HG02623 (cell line): Measurements from ENCODE around the gene TOPBP1.

ENCODE experiments used
- ATAC-seq: cut with Tn5 transposase; IDR thresholded peaks from one replicate; pipeline ENCODE4 v1.9.1; 2021; ENCODE audit warnings: moderate library complexity; ENCODE audit not compliant: unreplicated experiment

The TOPBP1 gene

DNA sequence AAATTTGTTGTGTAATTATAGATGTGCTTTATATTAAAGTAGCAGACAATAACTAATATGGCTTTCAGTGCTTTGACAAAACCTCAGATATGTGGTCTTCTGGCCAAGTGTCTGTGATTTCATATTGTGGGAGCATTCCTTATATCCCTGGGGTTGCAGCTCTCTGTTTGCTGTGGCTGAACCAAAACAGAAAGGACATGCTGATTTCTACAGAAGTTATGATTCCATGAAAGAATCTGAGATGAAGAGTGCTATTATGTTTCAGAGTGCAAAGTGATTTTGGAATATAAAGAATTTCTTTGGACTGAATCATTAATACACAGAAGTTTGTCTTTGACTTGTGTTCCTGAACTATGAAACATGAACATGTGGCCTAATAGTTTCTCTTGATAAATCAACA, 51.7 kb downstream of the TOPBP1 start:
- no peak for ATAC-seq

DNA sequence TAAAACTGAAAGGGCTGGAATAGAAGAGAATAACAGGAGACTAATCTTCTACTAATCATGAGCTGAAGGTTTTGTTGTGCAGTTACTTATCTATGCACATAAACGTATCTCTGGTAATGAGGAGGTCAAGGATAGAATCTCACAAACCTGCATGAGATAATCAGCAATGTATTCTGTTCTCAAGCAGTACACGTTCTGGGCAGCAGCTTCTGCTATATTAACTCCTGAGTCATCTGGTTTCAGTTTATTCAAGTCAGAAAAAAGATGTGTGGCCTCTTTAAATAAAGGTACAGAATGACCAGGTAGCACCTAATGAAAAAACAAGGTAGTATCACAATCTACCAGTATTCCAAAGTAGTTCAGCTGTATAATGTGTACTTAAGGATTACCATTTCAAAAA, 53.4 kb downstream of the TOPBP1 start:
- no peak for ATAC-seq

DNA sequence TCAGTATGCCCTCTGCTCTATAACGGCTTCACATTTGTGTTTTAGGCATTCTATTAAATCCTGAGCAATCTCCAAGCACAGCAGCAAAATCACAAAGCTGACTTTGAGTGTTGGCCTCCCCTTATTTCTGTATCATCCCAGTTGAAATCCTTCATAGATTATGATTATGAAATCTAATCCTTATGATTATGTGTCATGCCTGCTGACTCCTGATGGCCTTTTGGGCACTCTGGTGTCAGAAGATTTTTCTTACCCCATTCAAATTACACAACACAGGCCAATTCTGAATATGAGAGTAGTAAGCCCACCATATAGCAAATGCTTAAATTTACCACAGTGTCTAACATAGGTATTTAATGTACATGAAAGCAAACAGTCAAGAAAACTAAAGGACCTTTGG, 53.9 kb downstream of the TOPBP1 start:
- no peak for ATAC-seq

DNA sequence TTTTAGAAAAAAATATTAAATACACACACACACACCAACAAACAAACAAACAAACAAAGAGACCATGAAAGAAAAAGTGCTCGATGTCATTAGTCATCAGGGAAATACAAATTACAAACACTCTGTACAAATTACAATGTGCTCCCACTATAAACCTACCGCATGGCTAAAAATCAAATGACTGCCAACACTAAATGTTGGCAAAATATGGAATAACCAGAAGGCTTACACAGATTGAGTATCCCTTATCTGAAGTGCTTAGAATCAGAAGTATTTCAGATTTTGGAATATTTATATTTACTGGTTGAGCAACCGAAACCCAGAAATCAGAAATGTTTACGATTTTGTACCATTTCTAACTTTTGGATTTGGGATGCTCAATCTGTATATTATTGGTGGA, 54.8 kb downstream of the TOPBP1 start:
- ATAC-seq: no peak

DNA sequence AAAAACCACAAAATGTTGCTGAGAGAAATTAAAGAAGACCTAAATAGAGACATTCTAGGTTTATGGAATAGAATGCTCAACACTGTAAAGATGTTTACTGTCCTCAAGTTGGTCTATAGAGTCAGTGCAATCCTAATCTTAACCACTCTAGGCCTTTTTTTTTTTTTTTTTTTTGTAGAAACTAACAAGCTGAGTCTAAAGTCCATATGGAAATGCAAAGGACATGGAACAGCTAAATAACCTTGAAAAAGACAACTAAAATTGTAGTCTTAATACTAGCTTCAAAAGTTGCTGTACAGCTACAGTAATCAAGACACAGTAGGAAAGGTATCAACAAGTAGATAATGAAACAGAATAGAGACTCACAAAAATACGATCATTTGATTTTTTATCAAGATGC, 55.4 kb downstream of the TOPBP1 start:
- ATAC-seq: no peak

DNA sequence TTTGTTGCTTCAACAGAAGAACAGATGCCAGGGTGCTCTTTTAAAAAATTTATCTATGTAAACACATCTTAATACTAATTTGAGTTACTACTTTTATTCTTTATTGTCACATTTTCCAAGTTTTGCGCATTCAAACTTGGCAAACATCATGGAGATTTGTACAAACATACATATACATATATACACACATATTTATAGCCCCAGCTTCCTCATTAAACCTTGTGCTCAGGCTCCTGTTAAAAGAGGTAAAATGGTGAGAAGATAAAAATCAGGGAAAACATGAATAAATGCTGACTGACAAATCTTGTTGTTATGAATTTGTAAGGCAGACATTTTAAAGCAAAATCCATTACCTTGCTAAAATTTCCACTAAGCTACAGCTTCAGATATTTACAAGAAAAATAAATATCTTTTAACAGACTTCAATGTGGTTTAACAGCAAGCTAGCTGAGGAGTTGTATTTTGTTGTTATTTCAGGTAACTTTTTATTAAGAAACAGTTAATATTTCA, 61.1 kb downstream of the TOPBP1 start:
- ATAC-seq: no peak

DNA sequence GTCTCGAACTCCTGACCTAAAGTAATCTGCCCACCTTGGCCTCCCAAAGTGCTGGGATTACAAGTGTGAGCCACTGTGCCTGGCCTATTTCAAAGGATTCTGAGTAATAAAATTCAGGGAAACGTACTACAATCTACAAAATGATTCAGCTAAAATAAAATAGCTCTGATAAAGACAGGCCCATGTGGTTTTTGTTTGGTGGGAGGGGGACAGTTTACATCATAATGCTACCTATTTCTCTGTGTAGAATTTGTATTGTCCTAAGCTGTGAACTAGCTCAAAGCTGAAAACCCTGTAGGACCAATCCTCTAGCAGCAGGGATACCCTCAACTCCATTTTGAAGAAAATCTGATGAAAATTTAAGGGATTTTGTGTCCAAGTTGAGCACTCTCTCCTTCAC, 62.5 kb downstream of the TOPBP1 start:
- no peak for ATAC-seq

DNA sequence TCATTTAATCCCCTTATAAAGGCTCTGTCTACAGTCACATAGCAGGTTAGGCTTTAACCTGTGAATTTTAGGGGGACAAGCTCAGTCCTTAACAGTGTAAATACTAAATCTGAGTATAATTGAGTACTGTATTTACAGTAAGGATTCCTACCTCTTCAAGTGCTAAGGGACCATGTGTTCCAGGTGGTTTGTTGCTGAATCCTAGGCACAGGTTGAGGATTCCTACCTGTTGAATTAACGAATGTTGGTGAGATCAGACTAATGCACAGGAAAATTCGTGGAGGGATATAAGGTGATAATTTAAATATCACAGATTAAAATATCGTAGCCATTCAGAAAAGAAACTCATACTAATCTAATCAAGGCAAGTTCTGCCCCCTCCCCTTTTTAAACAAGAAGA, 63.3 kb downstream of the TOPBP1 start:
- no peak for ATAC-seq

DNA sequence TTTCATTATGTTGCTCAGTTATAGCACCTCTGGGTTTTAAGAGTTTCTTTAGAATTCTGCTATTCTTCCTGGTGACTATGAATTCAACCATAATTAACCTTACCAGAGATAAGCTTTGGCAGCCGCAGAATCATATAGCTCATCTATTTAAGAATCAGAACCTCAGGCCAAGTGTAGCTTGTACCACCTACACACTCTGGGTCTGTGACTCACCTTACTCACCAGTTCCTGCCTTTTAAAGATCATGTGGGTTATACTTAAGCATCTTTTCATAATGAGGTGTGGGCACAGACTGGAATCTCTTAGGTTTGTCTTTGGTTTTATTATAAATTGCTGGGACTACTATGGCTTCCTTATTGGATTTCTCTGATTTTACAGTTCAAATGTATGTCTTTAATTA, 66.4 kb downstream of the TOPBP1 start:
- ATAC-seq: no peak

DNA sequence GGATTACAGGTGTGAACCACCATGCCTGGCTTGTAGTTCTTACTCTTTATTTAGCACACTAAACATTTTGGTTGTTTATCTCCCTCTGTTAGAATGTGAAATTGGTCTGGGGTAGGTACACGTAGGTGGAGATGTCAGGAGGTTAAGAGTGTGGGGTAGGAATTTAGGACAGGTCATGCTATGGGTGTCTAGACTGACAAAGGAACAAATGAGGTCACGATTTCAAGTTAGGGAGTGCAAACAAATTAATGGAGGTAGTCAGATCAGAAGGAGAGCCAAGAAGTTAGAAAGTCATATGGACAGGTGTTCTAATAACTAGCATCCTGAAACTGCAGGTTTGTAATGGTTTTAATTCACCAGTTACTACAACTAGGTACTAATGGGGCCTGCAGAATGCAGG, 68.5 kb downstream of the TOPBP1 start:
- no peak for ATAC-seq

DNA sequence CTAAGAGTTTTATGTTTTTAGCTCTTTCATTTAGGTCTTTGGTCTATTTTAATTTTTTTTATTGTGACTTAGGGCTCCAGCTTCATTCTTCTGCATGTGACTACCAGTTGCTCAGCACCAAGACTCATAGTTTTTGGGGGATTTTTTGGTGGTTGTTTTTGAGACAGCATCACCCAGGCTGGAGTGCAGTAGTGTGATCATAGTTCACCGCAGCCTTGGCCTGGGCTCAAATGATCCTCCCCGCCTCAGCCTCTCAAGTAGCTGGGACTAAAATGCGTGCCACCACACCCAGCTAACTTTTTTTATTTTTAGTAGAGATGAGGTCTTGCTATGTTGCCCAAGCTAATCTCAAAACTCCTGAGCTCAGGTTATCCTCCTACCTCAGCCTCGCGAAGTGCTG, 68.9 kb downstream of the TOPBP1 start:
- ATAC-seq: no peak

DNA sequence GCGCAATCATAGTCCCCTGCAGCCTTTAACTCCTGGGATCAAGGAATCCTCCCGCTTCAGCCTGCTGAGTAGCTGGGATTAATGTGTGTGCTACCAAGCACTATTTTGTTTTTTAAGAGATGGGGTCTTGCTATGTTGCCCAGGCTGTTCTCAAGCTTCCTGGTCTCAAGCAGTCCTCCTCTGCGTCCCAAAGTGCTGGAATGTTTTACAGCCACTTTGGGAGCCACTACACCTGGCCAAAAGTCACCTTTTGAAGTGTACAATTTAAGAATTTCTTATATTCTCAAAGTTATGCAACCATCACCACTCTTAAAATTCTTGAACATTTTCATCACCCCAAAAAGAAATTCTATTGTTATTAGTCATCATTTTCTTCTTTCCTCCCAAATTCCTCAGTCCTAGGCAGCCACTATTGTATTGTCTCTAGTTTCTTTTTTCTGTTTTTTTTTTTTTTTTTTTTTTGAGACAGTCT, 70.4 kb downstream of the TOPBP1 start:
- no peak for ATAC-seq

DNA sequence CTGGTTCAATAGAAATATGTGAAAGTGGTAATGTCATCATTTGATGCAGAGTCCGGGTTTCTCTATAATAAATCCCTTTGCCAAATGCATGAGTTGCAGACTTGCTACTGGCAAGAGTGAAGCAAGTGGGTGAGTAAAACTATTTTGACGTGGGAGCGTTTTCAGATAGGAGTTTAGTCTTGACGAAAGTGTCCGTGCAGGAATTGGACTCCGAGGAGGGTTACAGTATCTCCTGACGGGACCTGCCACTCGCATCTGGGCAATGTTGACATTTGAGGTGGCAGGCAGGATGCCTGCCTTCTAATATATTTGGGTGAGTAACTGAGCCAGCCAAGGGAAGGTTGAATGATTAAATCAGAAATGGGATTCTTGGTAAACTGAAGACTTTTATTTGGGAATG, 72.2 kb downstream of the TOPBP1 start:
- no peak for ATAC-seq

DNA sequence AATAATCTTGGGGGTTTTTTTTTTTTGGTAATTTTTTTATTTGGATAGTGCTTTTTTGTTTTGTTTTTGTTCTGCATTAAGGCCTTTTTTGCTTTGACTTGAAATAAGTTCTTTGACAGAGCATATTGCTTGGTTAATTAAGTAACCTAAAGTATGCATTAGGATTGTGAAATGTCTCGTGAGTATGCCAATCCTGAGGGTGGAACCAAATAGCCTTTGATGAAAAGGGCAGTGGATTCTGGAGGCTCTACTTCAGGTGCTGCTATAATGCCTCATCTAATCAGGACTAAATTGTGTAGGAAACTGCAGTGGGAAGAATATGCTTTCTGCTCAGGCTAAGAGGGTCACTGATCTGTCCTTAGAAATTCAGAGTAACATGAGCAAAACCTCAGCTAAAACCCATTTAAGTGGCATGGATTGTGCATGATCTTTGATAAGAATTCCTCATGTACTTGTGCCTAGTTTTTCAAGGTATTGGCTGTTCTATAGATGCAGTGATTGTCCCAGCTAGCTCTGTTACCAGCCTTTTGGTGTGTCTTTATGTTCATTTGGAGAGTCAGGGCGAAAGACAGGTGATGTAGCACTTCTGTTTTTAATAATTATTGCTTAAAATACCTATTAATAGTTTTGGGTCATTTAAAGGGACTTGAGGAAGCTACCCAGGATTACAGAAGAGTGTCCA, 72.8 kb downstream of the TOPBP1 start:
- ATAC-seq: no peak

DNA sequence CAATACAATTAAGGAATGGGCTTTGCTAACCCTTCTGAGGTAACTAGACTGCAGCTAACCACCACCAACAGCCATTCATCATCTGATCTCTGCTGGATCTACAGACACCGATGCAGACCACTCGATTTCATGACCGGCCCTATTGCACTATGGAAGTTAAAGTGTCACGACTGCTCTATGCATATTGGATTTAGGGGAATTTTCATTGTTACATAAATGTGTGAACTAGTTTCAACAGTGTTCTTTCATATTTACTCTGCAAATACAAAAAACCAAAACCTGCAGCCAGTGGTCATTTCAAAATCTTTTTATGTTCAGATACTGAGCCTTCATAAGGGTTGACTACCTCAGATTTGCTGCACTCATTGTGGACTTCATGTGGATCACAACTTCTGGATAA, 73.7 kb downstream of the TOPBP1 start:
- no peak for ATAC-seq

DNA sequence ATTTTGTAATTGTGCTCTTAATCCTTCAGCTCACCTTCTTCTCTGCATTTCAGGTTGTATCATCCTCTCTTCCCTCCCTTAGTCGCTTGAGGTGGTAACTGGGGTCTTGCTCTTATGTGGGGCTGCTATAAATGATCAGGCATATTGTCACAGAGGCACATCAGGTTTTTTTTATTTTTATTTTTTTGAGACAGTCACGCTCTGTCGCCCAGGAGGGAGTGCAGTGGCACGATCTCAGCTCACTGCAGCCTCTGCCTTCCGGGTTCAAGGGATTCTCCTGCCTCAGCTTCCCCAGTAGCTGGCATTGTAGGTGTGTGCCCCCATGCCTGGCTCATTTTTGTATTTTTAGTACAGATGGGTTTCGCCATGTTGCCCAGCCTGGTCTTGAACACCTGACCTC, 78.3 kb downstream of the TOPBP1 start:
- ATAC-seq: no peak

DNA sequence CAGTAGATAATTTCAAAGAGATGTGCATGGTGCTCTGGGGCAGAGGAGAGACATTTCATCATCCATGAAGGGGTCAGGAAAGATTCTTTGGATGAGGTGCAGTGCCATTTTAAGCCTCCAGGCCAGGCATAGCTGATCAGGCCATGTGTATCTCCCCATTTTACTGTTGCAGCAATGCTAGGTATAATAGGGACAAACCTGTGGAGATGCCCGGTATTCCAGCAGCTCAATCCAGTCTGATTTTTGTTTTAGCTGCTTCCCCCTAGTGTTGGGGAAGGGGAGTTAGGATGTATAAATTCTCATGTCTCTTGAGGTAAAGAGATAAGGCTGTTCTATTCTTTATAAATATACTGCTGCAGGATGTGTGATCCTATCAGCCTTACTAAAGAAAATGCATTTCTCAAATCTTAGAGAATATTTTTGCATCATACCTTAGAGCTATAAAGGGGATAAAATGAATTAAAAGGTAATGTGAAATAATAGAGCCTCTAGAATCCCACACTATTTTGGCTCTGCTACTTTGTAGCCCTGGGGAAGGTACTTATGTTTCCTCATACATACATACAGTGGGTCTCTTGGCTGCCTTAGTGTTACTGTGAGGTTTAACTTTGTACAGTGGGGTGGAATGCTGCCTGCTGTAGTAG, 83.1 kb downstream of the TOPBP1 start:
- no peak for ATAC-seq

DNA sequence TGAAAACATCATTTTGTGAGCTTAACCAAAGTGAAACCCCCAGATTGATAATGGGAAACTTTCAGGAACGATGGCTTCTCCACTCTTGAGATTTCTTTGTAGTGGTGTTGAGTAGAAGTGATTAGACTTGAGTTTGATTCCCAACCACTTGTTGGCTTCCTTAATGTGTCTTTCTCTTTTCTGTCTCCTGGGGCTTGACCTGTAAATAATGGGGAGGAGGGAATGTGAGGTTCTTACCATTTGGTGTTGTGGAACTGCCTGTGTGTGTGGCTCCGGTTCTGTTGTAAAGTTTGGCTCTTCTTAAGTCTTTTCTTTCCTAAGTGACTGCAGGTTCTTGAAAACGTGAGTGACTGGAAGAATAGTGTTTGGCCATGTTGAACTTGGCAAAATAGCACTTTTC, 85.6 kb downstream of the TOPBP1 start:
- no peak for ATAC-seq

DNA sequence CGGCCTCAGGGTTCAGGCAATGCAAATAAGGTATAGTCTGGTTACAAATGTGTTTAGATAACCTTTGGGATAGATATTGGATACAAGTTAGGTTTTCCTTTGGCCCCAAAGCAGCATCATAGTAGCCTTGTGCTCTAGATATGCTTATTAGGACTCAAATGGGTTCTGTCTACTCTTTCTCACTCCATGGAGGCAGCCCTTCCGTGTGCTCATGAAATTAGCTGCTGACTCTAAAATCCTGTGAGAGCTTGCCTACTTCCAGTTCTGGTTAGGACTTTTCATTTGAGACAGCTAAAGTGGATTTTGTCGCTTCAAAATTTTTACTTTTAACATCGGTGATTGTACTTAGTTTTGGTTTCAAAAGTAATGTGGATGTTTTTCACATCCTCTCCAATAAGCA, 86.7 kb downstream of the TOPBP1 start:
- no peak for ATAC-seq

DNA sequence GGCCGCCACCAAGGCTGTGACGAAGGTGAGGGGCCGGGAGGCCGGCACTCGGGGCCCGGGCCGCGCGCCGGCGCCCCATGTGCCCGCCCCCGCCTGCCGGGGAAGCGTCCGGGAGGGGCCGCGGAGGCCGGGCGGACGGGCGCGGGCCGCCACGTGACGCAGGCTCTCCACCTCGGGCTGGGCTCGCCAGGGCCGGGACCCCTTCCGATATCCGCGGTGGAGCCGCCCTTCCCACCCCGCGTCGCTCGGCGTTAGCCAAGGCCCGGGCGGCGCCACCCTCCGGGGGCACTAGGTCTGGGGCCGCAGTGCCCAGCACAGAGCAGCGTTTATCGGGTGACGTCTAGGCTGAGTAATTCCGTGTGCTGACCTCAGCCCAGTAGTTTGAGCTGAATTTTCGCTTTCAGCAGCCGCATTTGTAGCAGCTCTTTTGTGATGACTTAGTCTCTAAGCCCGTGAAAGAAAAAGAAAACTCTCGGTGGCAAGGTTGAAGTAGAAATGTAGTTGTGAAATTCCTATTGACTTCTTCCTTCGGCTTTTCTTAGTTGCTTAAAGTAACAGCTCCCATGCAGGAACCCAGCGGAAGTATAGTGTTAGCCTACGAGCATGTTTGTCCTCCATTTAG, 87.4 kb downstream of the TOPBP1 start:
- peak; percentile 25 for ATAC-seq

DNA sequence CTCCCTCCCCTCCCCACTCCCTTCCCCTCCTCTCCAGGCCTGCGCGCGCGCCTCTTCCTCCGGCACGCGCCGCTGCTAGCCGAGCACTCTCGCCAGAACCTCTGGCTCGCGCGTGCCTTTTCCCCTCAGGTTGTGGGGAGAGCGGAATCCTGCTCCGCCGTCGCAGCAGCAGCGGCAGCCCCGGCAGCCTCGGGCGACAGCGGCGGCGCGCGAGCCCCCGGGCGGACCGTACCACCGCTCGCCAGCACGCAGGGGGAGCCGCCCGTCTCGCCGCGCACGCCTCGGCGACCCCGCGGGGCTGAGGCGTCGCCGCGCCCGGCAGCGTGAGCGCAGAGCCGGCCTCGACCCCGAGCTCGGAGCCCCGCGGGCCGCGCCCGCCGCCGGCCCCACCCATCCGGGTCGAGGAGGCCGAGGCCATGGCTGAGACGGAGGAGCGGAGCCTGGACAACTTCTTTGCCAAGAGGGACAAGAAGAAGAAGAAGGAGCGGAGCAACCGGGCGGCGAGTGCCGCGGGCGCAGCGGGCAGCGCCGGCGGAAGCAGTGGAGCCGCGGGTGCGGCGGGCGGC, 88.0 kb downstream of the TOPBP1 start, which contains the start of gene CDV3:
CDV3 (plus strand) TSS at position 58 of the 566 bp plus-strand sequence; CDS start at position 417, 359 bp downstream.
- peak; percentile 19 for ATAC-seq
